CD14-positive monocyte (primary cell): ENCODE measurements around the gene NSMCE1. TPM values are rescaled to one million over a fixed set of nuclear protein-coding genes. Genes with fewer than 3 reads are reported as not detected.

Source experiments
- DNase-seq, 3 donors: peaks; one replicate each; pipeline ENCODE4 v3.0.0-alpha.2; 2011 to 2022
- H2AFZ ChIP-seq: 2 replicates; pipeline ENCODE4 v1.6.0; 2012; ENCODE audit warnings: mild to moderate bottlenecking, low read depth, low read length, inconsistent platforms; ENCODE audit not compliant: insufficient read depth, poor library complexity, severe bottlenecking
- H3K27ac ChIP-seq, 2 donors: 1 replicate in 1 of 2; 2 replicates in 1 of 2; pipeline ENCODE4 v1.5.1; 2012 to 2013; ENCODE audit warnings: low read length in 2 of 2, control low read depth in 1 of 2, inconsistent platforms in 1 of 2, low read depth in 1 of 2, mild to moderate bottlenecking in 1 of 2
- H3K27me3 ChIP-seq, 2 donors: one replicate each; pipeline versions ENCODE4 v1.6.0 to v1.6.1; 2011 to 2013; ENCODE audit warnings: low read length in 2 of 2; ENCODE audit not compliant: control insufficient read depth in 2 of 2, insufficient read depth in 2 of 2
- H3K36me3 ChIP-seq, 2 donors: replicated peaks in 1 of 2; 1 replicate in 1 of 2; 2 replicates in 1 of 2; pipeline versions ENCODE4 v1.5.1 to v1.6.1; 2012 to 2013; ENCODE audit warnings: low read length in 2 of 2, control low read depth in 1 of 2, inconsistent platforms in 1 of 2, mild to moderate bottlenecking in 1 of 2; ENCODE audit not compliant: insufficient read depth in 2 of 2, control insufficient read depth in 1 of 2
- H3K4me1 ChIP-seq, 2 donors: 1 replicate in 1 of 2; 2 replicates in 1 of 2; pipeline versions ENCODE4 v1.5.1 to v1.6.1; 2012 to 2013; ENCODE audit warnings: low read length in 2 of 2, control low read depth in 1 of 2, inconsistent platforms in 1 of 2, mild to moderate bottlenecking in 1 of 2, moderate library complexity in 1 of 2; ENCODE audit not compliant: insufficient read depth in 2 of 2, control insufficient read depth in 1 of 2
- H3K4me2 ChIP-seq: replicated peaks from 2 replicates; pipeline ENCODE3; 2012; ENCODE audit warnings: low read length, moderate library complexity, mild to moderate bottlenecking; ENCODE audit not compliant: poor library complexity, severe bottlenecking; ENCODE audit errors: extremely low read depth
- H3K4me3 ChIP-seq, 3 experiments: fragments of 200-600 bp in 1 of 3; sonication (generic) in 1 of 3; replicated peaks in 1 of 3; 1 replicate in 2 of 3; 2 replicates in 1 of 3; pipeline ENCODE4 v1.5.1; 2011 to 2013; ENCODE audit warnings: low read length in 3 of 3, mild to moderate bottlenecking in 3 of 3, control low read depth in 2 of 3, low read depth in 2 of 3, inconsistent platforms in 1 of 3, moderate library complexity in 1 of 3
- H3K79me2 ChIP-seq: 2 replicates; pipeline ENCODE4 v1.6.0; 2012; ENCODE audit warnings: mild to moderate bottlenecking, control low read depth, inconsistent platforms, low read length, moderate library complexity; ENCODE audit not compliant: insufficient read depth
- H3K9ac ChIP-seq: 2 replicates; pipeline ENCODE4 v1.6.0; 2017; ENCODE audit warnings: low read length, mild to moderate bottlenecking; ENCODE audit not compliant: insufficient read depth, poor library complexity, severe bottlenecking
- H3K9me3 ChIP-seq, 2 donors: replicated peaks in 1 of 2; 1 replicate in 1 of 2; 2 replicates in 1 of 2; pipeline versions ENCODE4 v1.5.1 to v1.6.1; 2012 to 2013; ENCODE audit warnings: low read length in 2 of 2, control low read depth in 1 of 2; ENCODE audit not compliant: control insufficient read depth in 1 of 2, insufficient read depth in 1 of 2
- H4K20me1 ChIP-seq: 2 replicates; pipeline ENCODE4 v1.6.0; 2012; ENCODE audit warnings: mild to moderate bottlenecking, low read length, control low read depth, moderate library complexity; ENCODE audit not compliant: insufficient read depth
- H3K27ac Mint-ChIP-seq, 7 donors: one replicate each; pipeline ENCODE4 v1.8.0; 2020; ENCODE audit warnings: mild to moderate bottlenecking in 7 of 7, mixed read lengths in 7 of 7, moderate library complexity in 6 of 7, inconsistent platforms in 2 of 7
- H3K27me3 Mint-ChIP-seq, 3 donors: one replicate each; pipeline ENCODE4 v1.8.0; 2021 to 2022; ENCODE audit warnings: low read depth in 3 of 3, mild to moderate bottlenecking in 3 of 3, mixed read lengths in 3 of 3, moderate library complexity in 3 of 3, inconsistent platforms in 1 of 3
- H3K36me3 Mint-ChIP-seq, 2 donors: one replicate each; pipeline ENCODE4 v1.8.0; 2020; ENCODE audit warnings: mixed read lengths in 2 of 2, inconsistent platforms in 1 of 2, mild to moderate bottlenecking in 1 of 2
- H3K4me1 Mint-ChIP-seq: one replicate; pipeline ENCODE4 v1.8.0; 2020; ENCODE audit warnings: mild to moderate bottlenecking, mixed read lengths
- H3K4me3 Mint-ChIP-seq, 2 donors: one replicate each; pipeline ENCODE4 v1.8.0; 2020; ENCODE audit warnings: mild to moderate bottlenecking in 2 of 2, mixed read lengths in 2 of 2, moderate library complexity in 1 of 2
- H3K9me3 Mint-ChIP-seq, 7 donors: one replicate each; pipeline ENCODE4 v1.8.0; 2020 to 2022; ENCODE audit warnings: mixed read lengths in 7 of 7, mild to moderate bottlenecking in 6 of 7, moderate library complexity in 6 of 7, inconsistent platforms in 2 of 7
- WGBS: methylation state at CpG from one replicate; pipeline ENCODE4 v1.1.5; 2013; ENCODE audit warnings: missing lambda C conversion rate; ENCODE audit not compliant: insufficient coverage; 5-methylcytosine and 5-hydroxymethylcytosine counted together
- intact Hi-C, 2 donors: fragments of 100-400 bp; cut with micrococcal nuclease; formaldehyde crosslinking; loops; one replicate each; pipeline versions ENCODE4 v1.15.0 to v1.15.1; 2023
- polyA plus RNA-seq, 3 donors: library from polyadenylated mRNA; depleted of rRNA in 1 of 3; unstranded in 2 of 3; stranded (reverse) in 1 of 3; fragments of 300-500 nt in 2 of 3; fragments of >200 nt in 1 of 3; fragmentation: Illumina TruSeq in 2 of 3; gene quantifications; 1 replicate in 2 of 3; 2 replicates in 1 of 3; pipeline ENCODE4 v1.2.3, GENCODE V29; 2012 to 2021
- TF ChIP-seq, protein P1 (sequence below): fragments of 200-600 bp; IDR thresholded peaks from one replicate; pipeline ENCODE4 v1.8.0; 2022; ENCODE audit warnings: antibody characterized with exemption, mild to moderate bottlenecking

NSMCE1 gene
- polyA plus RNA-seq, 3 donors, result 19.6 to 85.2 (median 82.6) TPM

DNA sequence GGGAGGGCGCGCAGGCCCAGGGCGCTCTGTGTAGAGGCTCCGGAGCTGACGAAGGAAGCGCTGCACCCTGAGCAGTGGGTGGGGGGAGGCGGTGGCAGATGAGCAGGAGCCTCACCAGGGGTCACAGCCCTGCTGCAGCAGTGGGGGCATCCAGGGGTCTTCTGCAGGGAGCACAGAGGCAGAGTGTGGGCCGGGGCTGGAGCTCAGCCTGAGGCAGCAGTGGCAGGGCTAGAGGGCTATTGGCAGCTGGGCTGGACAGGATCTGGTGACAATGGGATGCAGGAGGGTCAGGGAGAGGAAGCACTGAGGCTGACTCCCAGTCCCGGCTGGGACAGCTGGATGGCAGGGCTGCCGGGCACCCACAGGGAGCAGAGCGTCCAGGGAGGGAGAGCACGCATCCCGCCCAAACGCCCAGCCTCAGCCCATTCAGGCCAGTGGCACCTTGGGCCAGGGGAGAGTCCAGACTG is 44.3 kb downstream of the NSMCE1 start:
- DNase-seq, result no peak
- peaks cover 40 to 59% of the 10 kb centered on the region in 2 donors for H3K36me3 Mint-ChIP-seq
- peaks cover 0 to 5% of the 10 kb centered on the region in 2 donors for H3K4me1 ChIP-seq
- no peaks in the 10 kb centered on the region for H3K9me3 ChIP-seq
- no peak overlapping the region for H2AFZ ChIP-seq
- no peaks in the 10 kb centered on the region for H4K20me1 ChIP-seq
- H3K4me3 Mint-ChIP-seq, result no peak overlapping the region
- H3K27ac ChIP-seq, result no peak overlapping the region
- H3K4me1 Mint-ChIP-seq, result peaks cover 4% of the 10 kb centered on the region
- H3K36me3 ChIP-seq, result peaks cover 34 to 50% of the 10 kb centered on the region in 2 donors
- no peak overlapping the region for H3K9ac ChIP-seq
- H3K79me2 ChIP-seq, result no peaks in the 10 kb centered on the region
- H3K27ac Mint-ChIP-seq, result peak overlapping the region in 1 of 7 donors; percentile 36
- H3K27me3 ChIP-seq, result no peaks in the 10 kb centered on the region
- 98% methylated on average over 14 of the region's 14 CpGs for WGBS
- intact Hi-C loops, result no loop called here
- H3K27me3 Mint-ChIP-seq, result peaks cover 0 to 2% (median 1%) of the 10 kb centered on the region in 3 donors
- H3K4me3 ChIP-seq, result no peak overlapping the region
- H3K9me3 Mint-ChIP-seq, result no peaks in the 10 kb centered on the region
- H3K4me2 ChIP-seq, result no peak overlapping the region
- TF ChIP-seq, protein P1, sequence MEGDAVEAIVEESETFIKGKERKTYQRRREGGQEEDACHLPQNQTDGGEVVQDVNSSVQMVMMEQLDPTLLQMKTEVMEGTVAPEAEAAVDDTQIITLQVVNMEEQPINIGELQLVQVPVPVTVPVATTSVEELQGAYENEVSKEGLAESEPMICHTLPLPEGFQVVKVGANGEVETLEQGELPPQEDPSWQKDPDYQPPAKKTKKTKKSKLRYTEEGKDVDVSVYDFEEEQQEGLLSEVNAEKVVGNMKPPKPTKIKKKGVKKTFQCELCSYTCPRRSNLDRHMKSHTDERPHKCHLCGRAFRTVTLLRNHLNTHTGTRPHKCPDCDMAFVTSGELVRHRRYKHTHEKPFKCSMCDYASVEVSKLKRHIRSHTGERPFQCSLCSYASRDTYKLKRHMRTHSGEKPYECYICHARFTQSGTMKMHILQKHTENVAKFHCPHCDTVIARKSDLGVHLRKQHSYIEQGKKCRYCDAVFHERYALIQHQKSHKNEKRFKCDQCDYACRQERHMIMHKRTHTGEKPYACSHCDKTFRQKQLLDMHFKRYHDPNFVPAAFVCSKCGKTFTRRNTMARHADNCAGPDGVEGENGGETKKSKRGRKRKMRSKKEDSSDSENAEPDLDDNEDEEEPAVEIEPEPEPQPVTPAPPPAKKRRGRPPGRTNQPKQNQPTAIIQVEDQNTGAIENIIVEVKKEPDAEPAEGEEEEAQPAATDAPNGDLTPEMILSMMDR, result no peak

DNA sequence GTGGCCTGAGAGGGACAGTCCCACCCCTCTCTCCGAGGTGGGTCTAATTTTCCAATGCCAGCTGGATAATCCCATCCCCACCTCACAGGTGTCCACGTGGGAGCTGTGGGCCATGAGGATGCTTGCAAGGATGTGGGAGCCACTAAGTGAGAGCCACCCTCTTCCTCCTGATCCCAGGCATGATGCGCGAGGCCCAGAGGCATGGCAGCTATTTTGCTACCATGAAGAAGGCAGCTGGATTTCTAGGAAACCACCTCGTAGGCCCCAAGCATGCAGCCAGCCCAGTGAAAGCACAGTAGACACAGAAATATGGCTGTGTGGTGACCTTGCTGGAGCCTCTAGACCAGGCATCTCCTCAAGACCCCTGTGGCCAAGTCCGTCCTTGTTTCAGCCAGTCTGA is 44.9 kb downstream of the NSMCE1 start:
- intact Hi-C loops, result no loop called here
- Histone ChIP-seq H3K4me2 (no peak overlapping the region), H3K36me3 (peaks cover 37 to 56% of the 10 kb centered on the region in 2 donors), H3K27ac (no peak overlapping the region), H2AFZ (no peak overlapping the region), H3K9ac (no peak overlapping the region), H4K20me1 (no peaks in the 10 kb centered on the region), H3K4me1 (peaks cover 0 to 2% of the 10 kb centered on the region in 2 donors), H3K9me3 (no peaks in the 10 kb centered on the region), H3K4me3 (no peak overlapping the region), H3K79me2 (no peaks in the 10 kb centered on the region), H3K27me3 (no peaks in the 10 kb centered on the region)
- 98% methylated on average over 5 of the region's 6 CpGs for WGBS
- Mint-ChIP-seq H3K36me3 (peaks cover 45 to 65% of the 10 kb centered on the region in 2 donors), H3K27me3 (peaks cover 0 to 2% (median 1%) of the 10 kb centered on the region in 3 donors), H3K27ac (peak overlapping the region in 2 of 7 donors; percentile 21 to 55), H3K4me3 (no peak overlapping the region), H3K9me3 (no peaks in the 10 kb centered on the region), H3K4me1 (peaks cover 4% of the 10 kb centered on the region)
- TF ChIP-seq, protein P1, result no peak
- no peak for DNase-seq
